KMS-11 (cell line): ENCODE results near the gene ABI3BP.

ENCODE experiments used
- H2AFZ ChIP-seq: fragments of 200-600 bp; sonication (generic); 2 replicates; pipeline ENCODE4 v1.6.1; 2016; ENCODE audit warnings: antibody characterized with exemption, mixed run types, low read depth
- H3K27ac ChIP-seq: fragments of 200-600 bp; sonication (generic); 2 replicates; pipeline ENCODE4 v1.6.1; 2016; ENCODE audit warnings: mild to moderate bottlenecking, mixed run types
- H3K27me3 ChIP-seq: fragments of 200-600 bp; sonication (generic); 2 replicates; pipeline ENCODE4 v1.6.1; 2017; ENCODE audit warnings: mild to moderate bottlenecking, low read depth, mixed run types, moderate library complexity; ENCODE audit not compliant: insufficient read depth
- H3K36me3 ChIP-seq: fragments of 200-600 bp; sonication (generic); 2 replicates; pipeline ENCODE4 v1.6.1; 2017; ENCODE audit warnings: mild to moderate bottlenecking, mixed run types; ENCODE audit not compliant: insufficient read depth
- H3K4me1 ChIP-seq: fragments of 200-600 bp; sonication (generic); 2 replicates; pipeline ENCODE4 v1.6.1; 2016; ENCODE audit warnings: mild to moderate bottlenecking, low read depth, mixed run types; ENCODE audit not compliant: poor library complexity, severe bottlenecking
- H3K4me2 ChIP-seq: fragments of 200-600 bp; sonication (generic); 2 replicates; pipeline ENCODE4 v1.7.0; 2016; ENCODE audit warnings: mild to moderate bottlenecking, mixed run types
- H3K4me3 ChIP-seq: fragments of 200-600 bp; sonication (generic); IDR thresholded peaks from 2 replicates; pipeline ENCODE4 v1.6.1; 2017; ENCODE audit warnings: low read depth, low read length, mixed read lengths; ENCODE audit not compliant: insufficient read depth
- H3K79me2 ChIP-seq: fragments of 200-600 bp; sonication (generic); 2 replicates; pipeline ENCODE4 v1.6.1; 2016; ENCODE audit warnings: low read depth, mixed run types; ENCODE audit not compliant: insufficient read depth
- H3K9ac ChIP-seq: fragments of 200-600 bp; sonication (generic); 2 replicates; pipeline ENCODE4 v1.6.1; 2016; ENCODE audit warnings: mild to moderate bottlenecking, mixed run types
- H4K20me1 ChIP-seq: fragments of 200-600 bp; sonication (generic); 2 replicates; pipeline ENCODE4 v1.6.1; 2016; ENCODE audit warnings: mild to moderate bottlenecking, mixed run types; ENCODE audit not compliant: insufficient read depth
- TF ChIP-seq, protein P1 (sequence below): fragments of 200-600 bp; sonication (generic); conservative IDR thresholded peaks from 2 replicates; pipeline ENCODE4 v1.6.1; 2017; ENCODE audit warnings: low read depth, mild to moderate bottlenecking, antibody characterized with exemption, low read length, moderate library complexity, mixed read lengths

ABI3BP gene

DNA sequence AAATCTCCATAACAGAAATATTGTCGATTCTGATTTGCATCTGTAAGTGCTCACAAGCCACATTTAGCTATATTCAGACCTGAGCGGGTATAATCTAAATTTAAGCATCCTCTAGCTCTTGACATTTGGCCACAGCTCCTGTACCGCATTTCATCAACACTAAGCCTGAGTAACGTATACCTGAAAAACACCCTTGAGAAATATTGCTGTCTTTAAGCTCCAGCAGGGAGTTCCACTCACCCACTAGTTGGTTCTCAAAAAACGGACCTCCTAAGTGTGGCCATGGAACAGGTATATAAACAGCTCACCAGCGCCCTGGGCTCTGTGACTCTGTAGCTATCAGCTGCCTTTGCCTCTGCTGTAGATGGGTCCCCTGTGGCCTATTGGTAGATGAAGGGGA is 80.7 kb downstream of the ABI3BP start:
- no peak overlapping the region for H3K9ac ChIP-seq
- H4K20me1 ChIP-seq: no peaks in the 10 kb centered on the region
- no peaks in the 10 kb centered on the region for H3K36me3 ChIP-seq
- H3K4me3 ChIP-seq: no peak overlapping the region
- H3K4me2 ChIP-seq: no peak overlapping the region
- no peak overlapping the region for H3K27ac ChIP-seq
- no peaks in the 10 kb centered on the region for H3K4me1 ChIP-seq
- TF ChIP-seq, protein P1, sequence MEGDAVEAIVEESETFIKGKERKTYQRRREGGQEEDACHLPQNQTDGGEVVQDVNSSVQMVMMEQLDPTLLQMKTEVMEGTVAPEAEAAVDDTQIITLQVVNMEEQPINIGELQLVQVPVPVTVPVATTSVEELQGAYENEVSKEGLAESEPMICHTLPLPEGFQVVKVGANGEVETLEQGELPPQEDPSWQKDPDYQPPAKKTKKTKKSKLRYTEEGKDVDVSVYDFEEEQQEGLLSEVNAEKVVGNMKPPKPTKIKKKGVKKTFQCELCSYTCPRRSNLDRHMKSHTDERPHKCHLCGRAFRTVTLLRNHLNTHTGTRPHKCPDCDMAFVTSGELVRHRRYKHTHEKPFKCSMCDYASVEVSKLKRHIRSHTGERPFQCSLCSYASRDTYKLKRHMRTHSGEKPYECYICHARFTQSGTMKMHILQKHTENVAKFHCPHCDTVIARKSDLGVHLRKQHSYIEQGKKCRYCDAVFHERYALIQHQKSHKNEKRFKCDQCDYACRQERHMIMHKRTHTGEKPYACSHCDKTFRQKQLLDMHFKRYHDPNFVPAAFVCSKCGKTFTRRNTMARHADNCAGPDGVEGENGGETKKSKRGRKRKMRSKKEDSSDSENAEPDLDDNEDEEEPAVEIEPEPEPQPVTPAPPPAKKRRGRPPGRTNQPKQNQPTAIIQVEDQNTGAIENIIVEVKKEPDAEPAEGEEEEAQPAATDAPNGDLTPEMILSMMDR: no peak
- no peaks in the 10 kb centered on the region for H3K27me3 ChIP-seq
- no peaks in the 10 kb centered on the region for H3K79me2 ChIP-seq
- H2AFZ ChIP-seq: no peak overlapping the region

DNA sequence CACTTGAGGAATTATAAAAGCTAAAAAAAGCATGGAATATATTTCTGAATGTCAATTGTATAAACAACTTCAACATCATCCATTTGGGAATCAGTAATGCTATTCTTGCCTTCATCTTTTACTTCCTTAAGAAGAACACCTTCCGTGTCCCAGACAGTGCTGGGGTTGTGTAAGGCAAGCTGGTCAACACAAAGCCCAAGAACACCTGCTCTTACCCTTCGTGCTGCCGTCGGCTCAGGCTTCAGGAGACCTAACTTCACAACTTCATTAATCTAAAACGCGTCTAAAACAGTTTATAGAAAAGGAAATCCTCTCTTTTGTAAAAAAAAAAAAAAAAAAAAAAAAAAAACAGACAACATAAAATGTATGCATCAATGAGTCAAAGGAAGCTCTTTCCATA is 81.3 kb downstream of the ABI3BP start:
- Histone ChIP-seq H3K79me2 (no peaks in the 10 kb centered on the region), H3K27me3 (no peaks in the 10 kb centered on the region), H3K4me3 (no peak overlapping the region), H3K4me1 (no peaks in the 10 kb centered on the region), H3K4me2 (no peak overlapping the region), H4K20me1 (no peaks in the 10 kb centered on the region), H3K36me3 (no peaks in the 10 kb centered on the region), H2AFZ (no peak overlapping the region), H3K27ac (no peak overlapping the region), H3K9ac (no peak overlapping the region)
- TF ChIP-seq, protein P1: no peak

DNA sequence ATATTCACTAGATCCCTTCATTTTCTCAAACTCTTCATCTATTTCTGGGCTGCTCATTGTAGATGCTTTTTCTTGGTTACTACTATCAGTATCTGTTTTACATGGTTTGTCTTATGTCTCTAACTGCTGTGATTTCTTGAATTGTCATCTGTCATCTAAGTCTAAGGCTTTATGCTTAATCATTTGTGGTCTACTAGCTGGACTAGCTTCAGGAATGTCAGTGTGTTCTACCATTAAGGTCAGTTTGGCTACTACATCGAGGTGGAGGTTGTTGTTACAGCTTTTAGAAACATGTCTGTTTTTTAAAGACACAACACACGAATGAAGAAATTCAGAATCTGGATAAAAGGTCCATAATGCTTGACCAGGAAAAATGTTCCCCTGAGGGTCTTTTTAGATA is 82.2 kb downstream of the ABI3BP start:
- H3K36me3 ChIP-seq: no peaks in the 10 kb centered on the region
- H2AFZ ChIP-seq: no peak overlapping the region
- H3K27me3 ChIP-seq: no peaks in the 10 kb centered on the region
- no peak overlapping the region for H3K9ac ChIP-seq
- no peaks in the 10 kb centered on the region for H3K4me1 ChIP-seq
- no peaks in the 10 kb centered on the region for H4K20me1 ChIP-seq
- no peak overlapping the region for H3K4me2 ChIP-seq
- no peak overlapping the region for H3K4me3 ChIP-seq
- no peak overlapping the region for H3K27ac ChIP-seq
- H3K79me2 ChIP-seq: no peaks in the 10 kb centered on the region
- TF ChIP-seq, protein P1: no peak

DNA sequence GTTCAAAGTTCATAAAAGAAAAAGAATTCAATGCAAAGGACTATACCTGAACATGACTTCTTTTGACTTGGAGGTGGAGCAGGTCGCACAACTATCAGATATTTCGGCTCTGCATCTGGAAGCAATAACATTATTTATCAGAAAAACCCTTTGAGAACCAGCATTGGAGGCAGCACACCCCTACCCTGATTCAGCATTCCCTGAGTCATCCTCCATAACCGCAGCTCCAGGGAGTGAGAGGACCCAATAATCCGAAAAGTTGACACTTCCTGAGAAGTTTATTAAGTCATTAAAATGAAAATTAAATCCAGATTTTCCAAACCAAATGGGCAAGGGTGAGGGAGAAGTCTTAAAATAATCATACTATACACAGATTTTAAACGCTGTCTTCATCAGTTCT is 90.6 kb downstream of the ABI3BP start:
- Histone ChIP-seq H3K27me3 (no peaks in the 10 kb centered on the region), H3K4me3 (no peak overlapping the region), H3K36me3 (no peaks in the 10 kb centered on the region), H3K79me2 (no peaks in the 10 kb centered on the region), H4K20me1 (no peaks in the 10 kb centered on the region), H3K9ac (no peak overlapping the region), H3K4me1 (peaks cover 22% of the 10 kb centered on the region), H3K27ac (no peak overlapping the region), H2AFZ (no peak overlapping the region), H3K4me2 (no peak overlapping the region)
- TF ChIP-seq, protein P1: no peak
